Measurements from ENCODE around the gene GNG14.

- TF ChIP-seq EZH2 (IDR thresholded peaks at IDR 0.05; ENCODE audit: low read depth, unreplicated experiment) (no peak), ETS1 (IDR thresholded peaks at IDR 0.05) (no peak), POLR2AphosphoS5 (IDR thresholded peaks at IDR 0.05; ENCODE audit: low read depth) (no peak), JUNB (IDR thresholded peaks at IDR 0.05; ENCODE audit: unreplicated experiment) (no peak), CTCF (conservative IDR thresholded peaks at IDR 0.05; ENCODE audit: low read depth in 2 of 2) (no peak)
Observed at GRCh38 chr19:12676928-12677327, 10.9 kb upstream of the GNG14 start.

Measured in GM23338 (cell line).